Activated naive CD4-positive, alpha-beta T cell treated with anti-CD3 and anti-CD28 coated beads for 36 hours (primary cell): Measurements from ENCODE around the gene HIRIP3. TPM values are rescaled to one million over a fixed set of nuclear protein-coding genes. Genes with fewer than 3 reads are reported as not detected.
"Not testable (repeated sequence)": the region's sequence is repeated elsewhere in the genome, so short reads cannot be mapped to it uniquely, and the experiment has no call there.

Source experiments
- CTCF ChIA-PET: fragments of 350-600 bp; sonication (Branson Sonifier 250); formaldehyde crosslinking; loops from one replicate; lab custom pipeline; 2021; ENCODE audit warnings: antibody characterized with exemption; lab: Charles Lee
- DNase-seq: peaks from one replicate; pipeline ENCODE4 v3.0.0-alpha.2; 2020
- H3K27ac Mint-ChIP-seq: one replicate; pipeline ENCODE4 v1.8.0; 2021; ENCODE audit warnings: mild to moderate bottlenecking, mixed read lengths
- H3K27me3 Mint-ChIP-seq: one replicate; pipeline ENCODE4 v1.8.0; 2021; ENCODE audit warnings: low read depth, mixed read lengths
- H3K36me3 Mint-ChIP-seq: one replicate; pipeline ENCODE4 v1.8.0; 2021; ENCODE audit warnings: low read depth, mixed read lengths
- H3K4me1 Mint-ChIP-seq: one replicate; pipeline ENCODE4 v1.8.0; 2021; ENCODE audit warnings: low read depth, mixed read lengths
- H3K4me3 Mint-ChIP-seq: one replicate; pipeline ENCODE4 v1.8.0; 2021; ENCODE audit warnings: mild to moderate bottlenecking, moderate library complexity, mixed read lengths
- H3K9me3 Mint-ChIP-seq: one replicate; pipeline ENCODE4 v1.8.0; 2021; ENCODE audit warnings: mixed read lengths
- intact Hi-C: fragments of 100-400 bp; cut with micrococcal nuclease; formaldehyde crosslinking; loops from one replicate; pipeline ENCODE4 v1.15.1; 2023
- total RNA-seq, 2 experiments: library from RNA; stranded (reverse); gene quantifications; one replicate each; pipeline ENCODE4 v1.2.3, GENCODE V29; 2021

HIRIP3 gene
- total RNA-seq, 2 experiments from 2014 or later, result 40.8 to 43.9 TPM

DNA sequence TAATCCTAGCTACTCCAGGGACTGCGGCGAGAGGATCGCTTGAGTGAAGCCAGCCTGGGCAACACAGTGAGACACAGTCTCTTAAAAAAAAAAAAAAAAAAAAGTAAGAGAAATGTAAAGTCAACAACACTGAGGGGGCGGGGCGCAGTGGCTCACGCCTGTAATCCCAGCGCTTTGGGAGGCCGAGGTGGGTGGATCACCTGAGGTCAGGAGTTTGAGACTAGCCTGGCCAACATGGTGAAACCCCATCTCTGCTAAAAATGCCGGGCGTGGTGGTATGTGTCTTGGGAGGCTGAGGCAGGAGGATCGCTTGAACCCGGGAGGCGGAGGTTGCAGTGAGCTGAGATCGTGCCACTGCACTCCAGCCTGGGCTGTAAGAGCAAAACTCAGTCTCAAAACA is 17.2 kb upstream of the HIRIP3 start:
- intact Hi-C loops, H3K36me3 Mint-ChIP-seq, H3K9me3 Mint-ChIP-seq, DNase-seq, H3K27ac Mint-ChIP-seq, H3K4me1 Mint-ChIP-seq: not testable (repeated sequence)
- Mint-ChIP-seq H3K27me3 (peaks cover 18% of the 10 kb centered on the region), H3K4me3 (peak overlapping the region; percentile 29)
- CTCF ChIA-PET, result interaction anchor here (0.7 kb wide), 1 partner anchor 119 kb away, joined by 3 read pairs; no protein-coding TSS in a partner anchor

- H3K27me3 Mint-ChIP-seq, result peaks cover 18% of the 10 kb centered on the region
- no peaks in the 10 kb centered on the region for H3K36me3 Mint-ChIP-seq
- DNase-seq, result no peak
- no peak overlapping the region for H3K27ac Mint-ChIP-seq
- no peaks in the 10 kb centered on the region for H3K9me3 Mint-ChIP-seq
- intact Hi-C loops, result no loop called here
- peak overlapping the region; percentile 72 for H3K4me3 Mint-ChIP-seq
- CTCF ChIA-PET, result interaction anchor here (0.7 kb wide), 1 partner anchor 119 kb away, joined by 3 read pairs; no protein-coding TSS in a partner anchor
- peaks cover 7% of the 10 kb centered on the region for H3K4me1 Mint-ChIP-seq
Observed at GRCh38 chr16:30011714-30012504, 16.5 kb upstream of the HIRIP3 start.

GRCh38 chr16:30010844-30011713 is 15.7 kb upstream of the HIRIP3 start, which contains the start of gene DOC2A:
Gene DOC2A (minus strand): TSS chr16:30011027. CDS start chr16:30010222, 805 bp downstream.
- CTCF ChIA-PET, result interaction anchor here (0.6 kb wide), 1 partner anchor 311 kb away, joined by 3 read pairs; no protein-coding TSS in a partner anchor
- intact Hi-C loops, result loop anchor here (1.0 kb wide), 1 partner anchor 21 kb away; no protein-coding TSS in a partner anchor
- H3K36me3 Mint-ChIP-seq, result no peaks in the 10 kb centered on the region
- peak within 1 kb of the TSS; percentile 72 for H3K4me3 Mint-ChIP-seq
- peak; percentile 47 for DNase-seq
- no peaks in the 10 kb centered on the region for H3K9me3 Mint-ChIP-seq
- H3K27ac Mint-ChIP-seq, result no peak within 1 kb of the TSS
- H3K4me1 Mint-ChIP-seq, result peaks cover 7% of the 10 kb centered on the region
- peaks cover 18% of the 10 kb centered on the region for H3K27me3 Mint-ChIP-seq

DNA sequence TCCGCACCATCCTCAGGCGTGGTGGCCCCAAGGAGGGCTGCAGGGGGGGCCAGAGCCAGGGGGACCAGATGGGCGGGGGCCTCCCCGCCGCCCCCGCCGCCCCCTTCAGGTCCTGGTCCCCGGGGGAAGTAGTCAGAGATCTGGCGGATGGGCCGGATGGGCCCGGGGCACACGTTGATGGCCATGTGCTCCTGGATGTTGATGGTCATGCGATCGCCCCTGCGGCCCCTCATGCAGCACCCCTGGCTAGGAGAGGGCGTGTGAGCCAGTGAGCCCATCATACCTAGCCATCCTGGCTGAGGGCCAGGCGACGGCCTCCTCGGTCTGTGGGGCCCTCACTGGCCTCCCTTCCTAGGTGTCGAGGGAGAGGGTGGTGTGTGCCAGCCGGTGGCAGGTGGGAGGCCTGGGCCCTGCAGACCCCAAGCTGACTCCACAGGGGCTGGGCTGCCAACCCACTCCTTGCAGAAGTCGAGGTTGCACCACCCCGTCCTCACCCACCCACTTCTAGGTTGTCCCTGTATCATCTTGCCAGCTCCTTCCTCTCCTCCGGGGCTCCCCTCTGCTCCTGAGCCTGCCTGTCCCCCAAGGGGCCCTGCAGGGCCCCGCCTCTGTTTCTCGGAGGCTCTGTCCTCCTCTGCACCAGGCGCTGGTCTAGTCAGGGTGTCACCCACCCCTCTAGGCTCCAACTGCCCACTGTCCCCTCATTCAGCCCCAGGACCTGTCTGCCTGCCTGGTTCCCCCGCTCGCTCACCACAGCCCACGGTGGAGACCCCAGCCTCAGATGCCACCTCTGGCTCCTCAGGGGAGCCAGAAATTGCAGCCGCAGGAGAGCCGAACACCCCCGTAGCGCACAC is 14.8 kb upstream of the HIRIP3 start:
- Mint-ChIP-seq H3K4me1 (peaks cover 7% of the 10 kb centered on the region), H3K36me3 (no peaks in the 10 kb centered on the region), H3K4me3 (peak overlapping the region; percentile 60), H3K9me3 (no peaks in the 10 kb centered on the region), H3K27me3 (peaks cover 18% of the 10 kb centered on the region), H3K27ac (no peak overlapping the region)
- intact Hi-C loops, result loop anchor here (1.0 to 5.0 kb wide), 2 partner anchors 22 to 38 kb away; partner anchors contain the start of gene TAOK2
- no peak for DNase-seq
- CTCF ChIA-PET, result no interaction called here

GRCh38 chr16:30009085-30009862 is 13.9 kb upstream of the HIRIP3 start:
- Mint-ChIP-seq H3K36me3 (no peaks in the 10 kb centered on the region), H3K27ac (no peak overlapping the region), H3K4me1 (peaks cover 7% of the 10 kb centered on the region), H3K27me3 (peaks cover 18% of the 10 kb centered on the region), H3K9me3 (no peaks in the 10 kb centered on the region), H3K4me3 (no peak overlapping the region)
- DNase-seq, result no peak
- intact Hi-C loops, result loop anchor here (5.0 kb wide), 1 partner anchor 37 kb away; the partner anchor contains the start of gene TAOK2
- CTCF ChIA-PET, result interaction anchor here (0.9 kb wide), 1 partner anchor 11 kb away, joined by 3 read pairs; no protein-coding TSS in a partner anchor

- CTCF ChIA-PET, result interaction anchor here (0.9 kb wide), 1 partner anchor 32 kb away, joined by 3 read pairs; no protein-coding TSS in a partner anchor
- intact Hi-C loops, result loop anchor here (5.0 kb wide), 1 partner anchor 35 kb away; the partner anchor contains the start of gene TAOK2
- H3K27ac Mint-ChIP-seq, result no peak overlapping the region
- H3K36me3 Mint-ChIP-seq, result peaks cover 4% of the 10 kb centered on the region
- H3K4me3 Mint-ChIP-seq, result no peak overlapping the region
- no peaks in the 10 kb centered on the region for H3K9me3 Mint-ChIP-seq
- no peak for DNase-seq
- peaks cover 7% of the 10 kb centered on the region for H3K4me1 Mint-ChIP-seq
- peaks cover 18% of the 10 kb centered on the region for H3K27me3 Mint-ChIP-seq
Observed at GRCh38 chr16:30007378-30007895, 12.0 kb upstream of the HIRIP3 start.

DNA sequence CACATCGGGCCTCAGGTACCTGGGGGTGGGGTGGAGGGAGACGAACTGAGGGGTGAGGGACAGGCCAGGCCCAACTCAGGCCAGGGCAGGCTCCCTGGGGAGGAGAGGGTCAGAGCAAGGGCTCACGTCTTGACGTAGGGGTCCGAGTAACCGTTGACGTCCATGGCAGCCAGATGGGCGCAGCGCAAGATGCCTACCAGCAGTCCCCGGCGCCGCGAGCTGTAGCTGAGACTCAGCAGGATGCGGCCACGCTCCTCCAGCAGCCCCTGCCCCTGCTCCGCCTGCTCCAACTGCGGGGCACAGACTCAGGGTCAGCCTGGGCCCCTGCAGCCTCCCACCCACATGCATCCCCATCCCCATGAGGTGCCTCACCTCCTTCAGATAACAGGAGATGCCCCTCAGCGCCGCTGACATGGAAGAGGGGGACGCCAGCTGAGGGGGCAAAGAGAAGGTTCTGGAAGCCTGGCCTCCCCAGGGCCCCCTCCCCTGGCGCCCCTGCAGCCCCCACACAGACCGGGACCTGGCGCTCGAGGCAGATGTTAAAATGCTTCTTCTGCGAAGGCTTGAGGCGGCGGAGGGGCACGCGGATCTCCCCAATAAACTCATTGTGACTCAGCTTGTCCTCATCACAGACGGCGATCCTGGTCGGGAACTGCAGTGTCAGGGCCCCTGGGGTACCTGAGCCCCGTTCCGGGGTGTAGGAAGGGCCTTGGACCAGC is 11.4 kb upstream of the HIRIP3 start:
- H3K27ac Mint-ChIP-seq, result no peak overlapping the region

GRCh38 chr16:30006095-30006473 is 10.7 kb upstream of the HIRIP3 start:
- no peak overlapping the region for H3K4me3 Mint-ChIP-seq
- DNase-seq, result no peak
- H3K27ac Mint-ChIP-seq, result no peak overlapping the region
- peaks cover 9% of the 10 kb centered on the region for H3K36me3 Mint-ChIP-seq
- CTCF ChIA-PET, result interaction anchor here (0.6 to 1.3 kb wide), 7 partner anchors 9 to 344 kb away, joined by 3 to 5 read pairs (median 3); partner anchors contain the start of gene KCTD13
- peaks cover 4% of the 10 kb centered on the region for H3K4me1 Mint-ChIP-seq
- H3K9me3 Mint-ChIP-seq, result no peaks in the 10 kb centered on the region
- intact Hi-C loops, result loop anchor here (5.0 kb wide), 1 partner anchor 34 kb away; the partner anchor contains the start of gene TAOK2
- peaks cover 12% of the 10 kb centered on the region for H3K27me3 Mint-ChIP-seq

More for the DNA sequence above, 11.4 kb upstream of the HIRIP3 start:
- intact Hi-C loops, result loop anchor here (5.0 kb wide), 1 partner anchor 35 kb away; the partner anchor contains the start of gene TAOK2
- DNase-seq, result no peak
- CTCF ChIA-PET, result interaction anchor here (1.2 to 1.3 kb wide), 2 partner anchors 14 to 49 kb away, joined by 3 to 5 read pairs; no protein-coding TSS in a partner anchor
- Mint-ChIP-seq H3K36me3 (peaks cover 9% of the 10 kb centered on the region), H3K4me1 (peaks cover 4% of the 10 kb centered on the region), H3K4me3 (no peak overlapping the region), H3K27me3 (peaks cover 14% of the 10 kb centered on the region), H3K9me3 (no peaks in the 10 kb centered on the region)

- peak; percentile 49 for DNase-seq
- H3K4me3 Mint-ChIP-seq, result no peak overlapping the region
- no peak overlapping the region for H3K27ac Mint-ChIP-seq
- peaks cover 11% of the 10 kb centered on the region for H3K27me3 Mint-ChIP-seq
- peaks cover 9% of the 10 kb centered on the region for H3K36me3 Mint-ChIP-seq
- intact Hi-C loops, result loop anchor here (1.0 to 5.0 kb wide), 2 partner anchors 33 to 142 kb away; partner anchors contain the start of genes CDIPT and TAOK2
- H3K9me3 Mint-ChIP-seq, result no peaks in the 10 kb centered on the region
- CTCF ChIA-PET, result interaction anchor here (0.6 to 1.3 kb wide), 9 partner anchors 9 to 343 kb away, joined by 3 to 5 read pairs (median 3); partner anchors contain the start of gene KCTD13
- H3K4me1 Mint-ChIP-seq, result peaks cover 3% of the 10 kb centered on the region
Observed at GRCh38 chr16:30005341-30006094, 10.1 kb upstream of the HIRIP3 start.
